Activated naive CD4-positive, alpha-beta T cell treated with anti-CD3 and anti-CD28 coated beads for 36 hours (primary cell): ENCODE measurements around the gene HDAC7. TPM values are rescaled to one million over a fixed set of nuclear protein-coding genes. Genes with fewer than 3 reads are reported as not detected.

Experiments used
- CTCF ChIA-PET: fragments of 350-600 bp; sonication (Branson Sonifier 250); formaldehyde crosslinking; loops from one replicate; lab custom pipeline; 2021; ENCODE audit warnings: antibody characterized with exemption; lab: Charles Lee
- DNase-seq: peaks from one replicate; pipeline ENCODE4 v3.0.0-alpha.2; 2020
- H3K27ac Mint-ChIP-seq: one replicate; pipeline ENCODE4 v1.8.0; 2021; ENCODE audit warnings: mild to moderate bottlenecking, mixed read lengths
- H3K27me3 Mint-ChIP-seq: one replicate; pipeline ENCODE4 v1.8.0; 2021; ENCODE audit warnings: low read depth, mixed read lengths
- H3K36me3 Mint-ChIP-seq: one replicate; pipeline ENCODE4 v1.8.0; 2021; ENCODE audit warnings: low read depth, mixed read lengths
- H3K4me1 Mint-ChIP-seq: one replicate; pipeline ENCODE4 v1.8.0; 2021; ENCODE audit warnings: low read depth, mixed read lengths
- H3K4me3 Mint-ChIP-seq: one replicate; pipeline ENCODE4 v1.8.0; 2021; ENCODE audit warnings: mild to moderate bottlenecking, moderate library complexity, mixed read lengths
- H3K9me3 Mint-ChIP-seq: one replicate; pipeline ENCODE4 v1.8.0; 2021; ENCODE audit warnings: mixed read lengths
- intact Hi-C: fragments of 100-400 bp; cut with micrococcal nuclease; formaldehyde crosslinking; loops from one replicate; pipeline ENCODE4 v1.15.1; 2023
- total RNA-seq, 2 experiments: library from RNA; stranded (reverse); gene quantifications; one replicate each; pipeline ENCODE4 v1.2.3, GENCODE V29; 2021

HDAC7 gene
- total RNA-seq, 2 experiments from 2014 or later = 272 to 289 TPM

DNA sequence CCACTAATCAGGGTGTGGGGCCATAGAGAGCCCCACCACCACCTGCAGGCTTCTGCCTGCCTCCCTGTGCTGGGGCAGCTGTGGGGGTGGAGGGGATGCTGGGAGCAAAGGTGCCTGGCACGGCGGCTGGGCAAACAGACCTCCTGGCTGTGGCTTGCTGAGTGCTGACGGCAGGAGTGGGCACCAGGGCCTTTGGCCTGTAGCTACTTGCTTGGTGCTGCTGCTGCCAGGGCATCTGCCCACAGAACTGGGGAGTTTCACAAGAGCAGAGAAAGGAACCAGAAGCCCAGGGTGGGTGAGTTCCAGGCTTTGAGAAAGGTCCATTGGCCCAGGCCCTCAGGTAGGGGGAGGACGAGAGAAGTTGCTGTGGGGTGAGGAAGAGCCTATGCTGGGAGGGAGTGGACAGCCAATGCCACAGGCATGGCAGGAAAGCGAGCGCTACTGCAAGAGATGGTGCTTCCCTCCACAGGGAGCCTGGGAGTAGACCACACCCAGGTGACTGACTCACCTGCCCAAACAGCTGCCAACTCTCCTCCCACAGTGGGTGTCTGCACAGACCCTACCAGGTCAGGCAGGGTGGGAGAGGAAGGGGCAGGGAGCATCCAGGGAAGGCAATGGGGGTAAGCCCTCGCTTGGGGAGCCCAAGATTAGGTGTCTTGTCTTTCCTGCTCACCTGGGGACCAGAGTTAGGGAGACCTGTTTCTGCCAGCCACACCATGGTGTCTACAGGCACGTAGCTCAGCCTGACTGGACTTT lies 39.0 kb upstream of the HDAC7 start:
- no peak for DNase-seq
- no peaks in the 10 kb centered on the region for H3K9me3 Mint-ChIP-seq
- H3K4me1 Mint-ChIP-seq = peaks cover 44% of the 10 kb centered on the region
- H3K27ac Mint-ChIP-seq = peak overlapping the region; percentile 92
- no peak overlapping the region for H3K4me3 Mint-ChIP-seq
- CTCF ChIA-PET = interaction anchor here (0.9 to 1.1 kb wide), 2 partner anchors 20 to 26 kb away, joined by 3 read pairs; no protein-coding TSS in a partner anchor
- no peaks in the 10 kb centered on the region for H3K27me3 Mint-ChIP-seq
- intact Hi-C loops = no loop called here
- peaks cover 58% of the 10 kb centered on the region for H3K36me3 Mint-ChIP-seq

DNA sequence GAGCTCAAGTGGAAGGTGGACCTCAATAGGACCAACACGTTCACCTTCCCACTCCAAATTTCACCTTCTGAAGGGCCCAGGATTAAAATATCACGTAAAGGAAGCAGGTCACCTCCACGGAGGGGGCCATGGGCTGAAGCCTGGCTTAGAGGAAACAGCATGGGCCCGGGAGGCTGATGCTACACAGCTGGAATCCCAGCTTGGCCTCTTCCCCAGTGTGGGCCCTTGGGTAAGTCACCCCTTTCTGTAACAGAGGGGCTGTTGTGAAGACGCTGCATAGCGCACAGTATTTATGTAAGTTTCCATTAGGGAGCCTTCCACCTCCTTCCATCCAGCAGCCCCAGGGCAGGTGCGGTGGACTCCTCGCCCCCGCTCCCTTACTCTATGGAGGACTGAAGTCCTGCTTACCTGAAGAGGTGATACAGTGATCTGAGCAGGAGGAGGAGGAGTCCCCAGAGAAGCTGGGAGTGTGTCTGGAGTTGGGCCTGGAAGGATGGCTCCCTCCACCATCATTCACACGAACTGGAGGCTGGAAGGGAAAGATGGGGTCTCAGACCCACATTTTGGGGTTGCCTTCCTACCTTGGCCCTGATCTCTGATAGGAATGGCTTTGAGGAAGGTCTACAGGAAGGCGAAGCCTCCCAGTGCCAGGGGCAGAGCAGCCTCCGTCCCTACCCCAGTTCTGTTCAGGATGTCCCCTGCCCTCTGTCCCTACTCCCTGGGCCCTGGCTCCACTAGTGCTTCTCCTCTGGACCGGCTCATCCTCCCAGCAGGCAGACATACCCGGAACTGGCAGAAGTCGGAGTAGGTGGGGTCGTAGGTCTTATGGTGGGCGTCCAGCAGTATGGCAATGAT lies 37.2 kb upstream of the HDAC7 start:
- Mint-ChIP-seq H3K27me3 (no peaks in the 10 kb centered on the region), H3K27ac (peak overlapping the region; percentile 23), H3K9me3 (no peaks in the 10 kb centered on the region), H3K4me3 (no peak overlapping the region), H3K36me3 (peaks cover 66% of the 10 kb centered on the region), H3K4me1 (peaks cover 36% of the 10 kb centered on the region)
- intact Hi-C loops = no loop called here
- CTCF ChIA-PET = interaction anchor here (1.3 to 2.1 kb wide), 2 partner anchors 19 to 309 kb away, joined by 3 to 9 read pairs; no protein-coding TSS in a partner anchor
- DNase-seq = no peak

DNA sequence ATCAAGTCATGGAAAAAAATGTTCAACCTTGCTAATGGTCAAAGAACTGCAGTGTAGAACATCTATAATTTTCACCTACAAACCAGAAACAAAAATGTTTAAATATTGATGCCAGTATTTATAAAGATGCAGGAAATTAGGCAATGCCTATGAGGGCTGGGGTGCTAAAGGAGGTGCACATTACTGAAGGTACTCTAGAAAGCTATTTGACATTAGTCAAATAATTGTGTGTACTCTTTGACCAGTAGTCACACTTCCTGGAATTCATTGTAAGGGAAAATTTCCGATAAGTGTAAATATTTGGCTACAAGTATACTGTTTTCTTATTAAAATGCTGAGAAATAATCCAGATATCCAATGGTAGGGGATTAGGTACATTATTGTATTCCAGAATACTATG lies 36.4 kb upstream of the HDAC7 start:
- Mint-ChIP-seq H3K36me3 (peaks cover 65% of the 10 kb centered on the region), H3K27ac (no peak overlapping the region), H3K4me1 (peaks cover 30% of the 10 kb centered on the region), H3K9me3 (no peaks in the 10 kb centered on the region), H3K27me3 (no peaks in the 10 kb centered on the region), H3K4me3 (no peak overlapping the region)
- DNase-seq = no peak
- CTCF ChIA-PET = interaction anchor here (2.1 kb wide), 1 partner anchor 18 kb away, joined by 9 read pairs; no protein-coding TSS in a partner anchor
- intact Hi-C loops = no loop called here

DNA sequence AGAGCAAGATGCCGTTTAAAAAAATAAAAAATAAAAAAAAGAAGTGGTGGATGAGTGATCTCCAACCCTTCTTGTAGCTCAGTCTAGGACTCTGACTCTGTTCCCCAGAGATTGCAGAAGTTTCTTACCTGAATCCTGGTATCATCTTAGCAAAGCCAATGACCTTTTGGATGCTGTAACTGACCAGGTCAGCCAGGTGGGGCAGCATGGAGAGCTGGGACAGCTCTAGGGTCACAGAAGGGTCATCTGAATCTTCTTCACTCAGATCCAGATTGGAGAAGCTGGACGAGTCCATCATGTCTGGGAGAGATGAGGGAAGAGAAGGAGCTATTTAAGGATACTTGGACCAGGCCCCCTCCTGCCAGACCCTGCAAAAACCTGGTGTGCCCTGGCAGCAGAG lies 35.8 kb upstream of the HDAC7 start:
- peaks cover 67% of the 10 kb centered on the region for H3K36me3 Mint-ChIP-seq
- no peak overlapping the region for H3K27ac Mint-ChIP-seq
- DNase-seq = no peak
- CTCF ChIA-PET = interaction anchor here (2.1 kb wide), 1 partner anchor 17 kb away, joined by 9 read pairs; no protein-coding TSS in a partner anchor
- peaks cover 25% of the 10 kb centered on the region for H3K4me1 Mint-ChIP-seq
- H3K27me3 Mint-ChIP-seq = no peaks in the 10 kb centered on the region
- intact Hi-C loops = no loop called here
- H3K4me3 Mint-ChIP-seq = no peak overlapping the region
- no peaks in the 10 kb centered on the region for H3K9me3 Mint-ChIP-seq

DNA sequence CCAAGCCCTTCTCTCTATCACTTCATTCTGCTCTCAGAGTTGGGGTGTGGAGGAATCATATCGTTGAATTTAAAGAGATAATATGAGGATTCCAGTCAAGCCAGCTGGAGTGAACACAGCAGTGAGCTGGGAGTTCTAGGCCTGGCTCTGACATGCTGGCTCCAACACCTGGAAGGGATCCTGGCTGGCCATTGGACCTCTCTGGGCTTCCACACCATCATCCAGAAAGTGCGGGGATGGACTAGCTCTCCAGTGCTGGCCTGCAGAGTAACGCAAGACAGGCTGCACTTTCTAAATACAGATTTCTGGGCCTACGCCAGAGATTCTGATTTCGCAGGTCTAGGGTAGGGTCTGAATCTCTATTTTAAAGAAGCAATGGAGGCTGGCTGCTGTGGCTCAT lies 34.8 kb upstream of the HDAC7 start:
- Mint-ChIP-seq H3K36me3 (peaks cover 66% of the 10 kb centered on the region), H3K4me3 (no peak overlapping the region), H3K4me1 (peaks cover 15% of the 10 kb centered on the region), H3K27me3 (no peaks in the 10 kb centered on the region), H3K9me3 (no peaks in the 10 kb centered on the region), H3K27ac (no peak overlapping the region)
- no peak for DNase-seq
- intact Hi-C loops = no loop called here
- CTCF ChIA-PET = no interaction called here

DNA sequence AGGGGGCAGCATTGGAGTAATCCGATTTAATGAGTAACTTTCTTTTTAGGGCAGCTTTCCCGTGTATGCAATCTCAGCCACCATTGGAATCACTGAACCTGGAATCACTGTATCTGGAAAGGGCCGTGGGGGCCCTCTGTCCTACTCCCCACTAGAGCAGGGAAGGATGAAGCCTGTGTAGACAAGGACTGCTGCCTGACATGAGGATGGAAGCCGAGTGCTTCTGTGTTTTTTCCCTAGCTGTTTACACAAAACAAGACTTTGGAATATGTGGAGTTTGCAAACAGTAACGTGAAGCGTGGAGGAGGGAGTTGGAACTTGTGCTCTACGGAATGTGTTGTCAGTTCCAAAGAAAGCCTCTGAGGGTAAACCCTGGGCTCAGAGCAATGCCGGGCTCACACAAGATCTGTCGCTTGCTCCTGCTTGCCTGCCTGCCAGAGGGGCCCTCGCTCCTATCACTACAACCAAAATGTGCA lies 32.4 kb upstream of the HDAC7 start:
- H3K36me3 Mint-ChIP-seq = peaks cover 50% of the 10 kb centered on the region
- intact Hi-C loops = no loop called here

DNA sequence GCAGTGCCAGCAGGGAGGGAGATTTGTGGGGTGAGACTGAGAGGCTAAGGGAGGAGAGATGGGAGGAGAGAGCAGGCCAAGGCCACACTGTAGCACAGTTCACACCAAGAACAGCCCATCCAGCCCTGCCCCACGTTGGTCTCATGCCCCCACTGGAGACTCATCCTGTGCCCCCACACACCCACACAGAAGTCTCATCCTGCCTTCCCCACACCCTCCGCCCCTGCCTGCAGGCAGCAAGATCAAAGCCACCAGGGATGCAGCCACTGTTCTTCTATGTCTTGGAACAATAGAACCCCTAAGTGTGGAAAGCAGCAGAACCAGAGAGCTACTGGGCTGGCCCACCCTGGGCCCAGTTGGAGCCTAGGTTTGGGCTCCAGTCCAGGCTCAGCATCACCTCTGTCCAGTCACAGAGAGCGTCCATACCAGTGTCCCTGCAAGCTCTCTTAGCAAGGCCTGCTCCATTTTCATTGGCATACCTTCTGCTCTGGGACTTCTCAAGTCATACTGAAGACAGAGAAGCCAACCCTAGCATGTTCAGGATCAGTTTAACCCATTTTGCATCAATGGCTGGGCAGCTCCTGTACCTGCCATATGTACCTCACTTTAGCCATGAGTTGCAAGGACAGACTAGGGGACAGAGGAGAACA lies 31.7 kb upstream of the HDAC7 start:
- intact Hi-C loops = no loop called here
- peaks cover 49% of the 10 kb centered on the region for H3K36me3 Mint-ChIP-seq
- peaks cover 2% of the 10 kb centered on the region for H3K4me1 Mint-ChIP-seq
- H3K27me3 Mint-ChIP-seq = no peaks in the 10 kb centered on the region
- no peak overlapping the region for H3K4me3 Mint-ChIP-seq
- CTCF ChIA-PET = interaction anchor here (0.6 to 1.3 kb wide), 4 partner anchors 13 to 98 kb away, joined by 3 to 7 read pairs (median 4); no protein-coding TSS in a partner anchor
- H3K27ac Mint-ChIP-seq = peak overlapping the region; percentile 1
- DNase-seq = no peak
- H3K9me3 Mint-ChIP-seq = no peaks in the 10 kb centered on the region

More for the DNA sequence above, 32.4 kb upstream of the HDAC7 start:
- no peaks in the 10 kb centered on the region for H3K9me3 Mint-ChIP-seq
- no peak for DNase-seq
- no peak overlapping the region for H3K27ac Mint-ChIP-seq
- H3K4me1 Mint-ChIP-seq = peaks cover 2% of the 10 kb centered on the region
- CTCF ChIA-PET = interaction anchor here (1.2 kb wide), 1 partner anchor 14 kb away, joined by 3 read pairs; no protein-coding TSS in a partner anchor
- H3K4me3 Mint-ChIP-seq = no peak overlapping the region
- H3K27me3 Mint-ChIP-seq = no peaks in the 10 kb centered on the region

DNA sequence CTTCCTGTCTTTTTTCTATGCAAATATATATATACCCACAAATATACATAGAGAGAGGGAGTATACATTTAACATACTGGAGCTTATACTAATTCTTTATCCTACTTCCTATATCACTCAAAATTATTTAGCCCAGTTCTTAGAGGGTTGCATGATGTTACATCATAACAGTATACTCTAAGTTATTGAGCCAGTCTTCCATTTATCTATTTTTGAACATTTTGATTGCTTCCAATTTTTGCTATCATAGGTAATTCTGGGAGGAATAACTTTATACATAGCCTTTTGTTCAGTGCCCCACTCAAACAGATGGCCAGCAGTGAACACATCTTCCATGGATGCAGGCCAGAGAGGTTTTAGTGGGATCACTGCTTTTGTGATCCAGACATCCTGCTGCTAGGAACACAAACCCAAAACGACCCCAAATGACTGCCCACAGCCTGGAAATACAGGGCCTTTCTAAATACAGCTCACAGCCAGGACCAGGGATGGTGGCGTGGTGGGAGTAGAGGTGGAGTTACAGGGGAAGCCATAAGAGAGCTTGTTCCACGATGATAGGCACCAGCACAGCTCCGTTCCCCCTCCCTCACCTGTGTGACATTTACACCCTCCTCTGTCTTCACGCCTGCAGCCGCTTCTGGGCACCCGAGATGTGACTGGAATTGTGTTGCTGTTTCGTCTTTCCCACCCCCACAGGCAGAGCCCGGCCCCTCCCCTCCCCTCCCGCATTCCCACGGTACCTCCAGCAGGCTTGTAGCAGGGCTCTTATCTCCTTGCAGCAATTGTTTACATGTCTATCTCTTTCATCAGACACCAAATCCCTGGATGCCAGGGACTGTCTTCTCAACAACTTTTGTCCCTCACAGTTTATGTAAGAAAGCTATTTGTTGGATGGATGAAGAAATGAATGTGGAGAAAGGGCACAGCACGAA lies 30.7 kb upstream of the HDAC7 start:
- intact Hi-C loops = no loop called here
- H3K27ac Mint-ChIP-seq = no peak overlapping the region
- peaks cover 51% of the 10 kb centered on the region for H3K36me3 Mint-ChIP-seq
- peaks cover 2% of the 10 kb centered on the region for H3K4me1 Mint-ChIP-seq
- no peak overlapping the region for H3K4me3 Mint-ChIP-seq
- CTCF ChIA-PET = interaction anchor here (0.8 to 1.6 kb wide), 5 partner anchors 12 to 107 kb away, joined by 3 to 7 read pairs (median 4); no protein-coding TSS in a partner anchor
- no peak for DNase-seq
- no peaks in the 10 kb centered on the region for H3K9me3 Mint-ChIP-seq
- no peaks in the 10 kb centered on the region for H3K27me3 Mint-ChIP-seq

DNA sequence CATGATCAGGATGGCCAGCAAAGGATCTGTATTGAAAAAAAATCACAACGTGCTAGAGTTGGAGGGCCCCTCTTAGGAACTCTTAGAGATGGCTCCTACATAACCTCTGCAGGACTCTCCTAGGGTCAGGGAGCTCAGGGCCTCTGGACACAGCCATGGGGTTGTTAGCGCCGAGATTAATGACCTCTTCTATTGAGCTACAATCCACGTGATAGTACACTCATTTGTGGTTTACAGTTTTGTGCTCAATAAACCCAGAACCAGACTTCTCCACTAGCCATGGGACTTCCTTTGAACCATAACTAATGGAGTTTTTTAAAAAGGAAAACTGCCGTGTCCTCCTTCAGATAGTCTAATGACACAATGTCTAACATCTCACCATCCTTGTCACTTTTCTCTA lies 29.6 kb upstream of the HDAC7 start:
- intact Hi-C loops = no loop called here
- Mint-ChIP-seq H3K4me3 (no peak overlapping the region), H3K36me3 (peaks cover 54% of the 10 kb centered on the region), H3K27me3 (no peaks in the 10 kb centered on the region), H3K27ac (no peak overlapping the region), H3K9me3 (no peaks in the 10 kb centered on the region), H3K4me1 (peaks cover 2% of the 10 kb centered on the region)
- CTCF ChIA-PET = interaction anchor here (0.7 to 1.6 kb wide), 3 partner anchors 13 to 107 kb away, joined by 3 to 4 read pairs (median 3); no protein-coding TSS in a partner anchor
- DNase-seq = no peak

DNA sequence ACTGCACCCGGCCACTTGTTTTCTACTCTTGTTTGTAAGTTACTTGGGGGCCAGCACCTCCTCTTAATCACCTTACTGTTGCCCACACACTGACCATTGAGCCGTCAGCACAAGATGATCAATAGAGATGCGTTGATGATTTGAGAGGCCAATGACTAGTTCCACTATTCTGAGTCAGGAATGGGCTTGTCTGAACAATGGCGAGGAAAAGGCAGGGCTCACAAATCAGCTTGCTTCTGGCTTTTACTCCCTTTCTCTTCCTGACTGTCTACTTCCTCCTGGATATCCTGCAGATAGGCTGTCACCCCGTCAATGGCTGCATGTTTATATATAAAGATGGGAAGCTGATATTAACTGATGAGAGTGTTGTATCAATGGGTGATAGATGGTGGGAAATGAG lies 29.1 kb upstream of the HDAC7 start:
- intact Hi-C loops = no loop called here
- DNase-seq = no peak
- peaks cover 56% of the 10 kb centered on the region for H3K36me3 Mint-ChIP-seq
- H3K4me3 Mint-ChIP-seq = no peak overlapping the region
- CTCF ChIA-PET = interaction anchor here (0.7 to 1.6 kb wide), 3 partner anchors 14 to 106 kb away, joined by 3 to 4 read pairs (median 3); no protein-coding TSS in a partner anchor
- no peak overlapping the region for H3K27ac Mint-ChIP-seq
- no peaks in the 10 kb centered on the region for H3K9me3 Mint-ChIP-seq
- no peaks in the 10 kb centered on the region for H3K27me3 Mint-ChIP-seq
- peaks cover 2% of the 10 kb centered on the region for H3K4me1 Mint-ChIP-seq
